Astrocyte (in vitro differentiated cells and primary cell): ENCODE results near the gene NUDT13. TPM values are rescaled to one million over a fixed set of nuclear protein-coding genes. Genes with fewer than 3 reads are reported as not detected.
"Not testable (repeated sequence)": the region's sequence is repeated elsewhere in the genome, so short reads cannot be mapped to it uniquely, and the experiment has no call there.

Source experiments
- DNase-seq: peaks from one replicate; pipeline ENCODE4 v3.0.0-alpha.2; 2010; ENCODE audit warnings: low read depth
- FAIRE-seq: peaks from 2 replicates; lab custom pipeline; 2011; peaks lifted over from hg19 to GRCh38; lab: Jason Lieb, UNC
- H2AFZ ChIP-seq: 2 replicates; pipeline ENCODE4 v1.6.0; 2012; ENCODE audit warnings: low read depth, low read length, inconsistent platforms
- H3K27ac ChIP-seq: 2 replicates; pipeline ENCODE4 v1.5.1; 2011; ENCODE audit warnings: low read depth, low read length, inconsistent platforms
- H3K27me3 ChIP-seq: 2 replicates; pipeline ENCODE4 v1.6.0; 2011; ENCODE audit warnings: low read length, inconsistent platforms; ENCODE audit not compliant: insufficient read depth
- H3K36me3 ChIP-seq: 2 replicates; pipeline ENCODE4 v1.5.1; 2011; ENCODE audit warnings: low read length, inconsistent platforms; ENCODE audit not compliant: insufficient read depth
- H3K4me1 ChIP-seq: 2 replicates; pipeline ENCODE4 v1.5.1; 2011; ENCODE audit warnings: low read length, inconsistent platforms; ENCODE audit not compliant: insufficient read depth
- H3K4me2 ChIP-seq: 2 replicates; pipeline ENCODE4 v1.6.0; 2012; ENCODE audit warnings: low read length, inconsistent platforms
- H3K4me3 ChIP-seq: 2 replicates; pipeline ENCODE4 v1.5.1; 2011; ENCODE audit warnings: low read depth, mild to moderate bottlenecking, low read length, inconsistent platforms; ENCODE audit not compliant: insufficient read depth
- H3K79me2 ChIP-seq: 2 replicates; pipeline ENCODE4 v1.6.0; 2012; ENCODE audit warnings: mild to moderate bottlenecking, low read length, inconsistent platforms; ENCODE audit not compliant: insufficient read depth
- H3K9ac ChIP-seq: 2 replicates; pipeline ENCODE4 v1.6.0; 2012; ENCODE audit warnings: mild to moderate bottlenecking, low read length, inconsistent platforms
- H3K9me3 ChIP-seq: 2 replicates; pipeline ENCODE4 v1.5.1; 2012; ENCODE audit warnings: low read depth, mild to moderate bottlenecking, low read length, inconsistent platforms; ENCODE audit not compliant: insufficient read depth
- H4K20me1 ChIP-seq: 2 replicates; pipeline ENCODE4 v1.6.0; 2012; ENCODE audit warnings: low read length, inconsistent platforms; ENCODE audit not compliant: insufficient read depth
- H3K27ac Mint-ChIP-seq: one replicate; pipeline ENCODE4 v1.8.0; 2021; ENCODE audit warnings: mild to moderate bottlenecking, mixed read lengths; ENCODE audit not compliant: unreplicated experiment
- H3K27me3 Mint-ChIP-seq: one replicate; pipeline ENCODE4 v1.8.0; 2021; ENCODE audit warnings: low read depth, mixed read lengths; ENCODE audit not compliant: unreplicated experiment
- H3K36me3 Mint-ChIP-seq: one replicate; pipeline ENCODE4 v1.8.0; 2021; ENCODE audit warnings: low read depth, mixed read lengths; ENCODE audit not compliant: unreplicated experiment
- H3K4me1 Mint-ChIP-seq: one replicate; pipeline ENCODE4 v1.8.0; 2021; ENCODE audit warnings: low read depth, mixed read lengths; ENCODE audit not compliant: unreplicated experiment
- H3K4me3 Mint-ChIP-seq: one replicate; pipeline ENCODE4 v1.8.0; 2021; ENCODE audit warnings: mild to moderate bottlenecking, moderate library complexity, mixed read lengths; ENCODE audit not compliant: unreplicated experiment
- H3K9me3 Mint-ChIP-seq: one replicate; pipeline ENCODE4 v1.8.0; 2021; ENCODE audit warnings: mild to moderate bottlenecking, mixed read lengths; ENCODE audit not compliant: unreplicated experiment
- CTCF ChIP-seq: IDR thresholded peaks from 2 replicates; pipeline ENCODE4 v1.5.1; 2011; ENCODE audit warnings: low read depth, mild to moderate bottlenecking, inconsistent platforms, low read length, moderate library complexity; ENCODE audit not compliant: insufficient read depth
- EZH2 ChIP-seq: IDR thresholded peaks from 2 replicates; pipeline ENCODE4 v1.6.1; 2012; ENCODE audit warnings: mild to moderate bottlenecking, low read length, inconsistent platforms; ENCODE audit not compliant: insufficient read depth
- total RNA-seq: library from RNA; stranded (reverse); gene quantifications from 2 replicates; pipeline ENCODE4 v1.2.1, GENCODE V29; 2021

Gene NUDT13
- total RNA-seq, 1 donor from 2014 or later = 2.4 TPM

GRCh38 chr10:73139251-73139650 is 29.0 kb downstream of the NUDT13 start:
- TF ChIP-seq CTCF (no peak), EZH2 (no peak)
- FAIRE-seq (no peak), DNase-seq (no peak)
- H3K4me1 ChIP-seq = no peaks in the 10 kb centered on the region
- H2AFZ ChIP-seq = no peak overlapping the region
- H3K4me3 Mint-ChIP-seq = no peak overlapping the region
- H3K27me3 ChIP-seq = no peaks in the 10 kb centered on the region
- no peaks in the 10 kb centered on the region for H3K79me2 ChIP-seq
- H3K36me3 Mint-ChIP-seq = peaks cover 3% of the 10 kb centered on the region
- H3K36me3 ChIP-seq = peaks cover 58% of the 10 kb centered on the region
- H3K9ac ChIP-seq = no peak overlapping the region
- H3K9me3 Mint-ChIP-seq = no peaks in the 10 kb centered on the region
- H4K20me1 ChIP-seq = no peaks in the 10 kb centered on the region
- no peak overlapping the region for H3K4me3 ChIP-seq
- H3K27me3 Mint-ChIP-seq = no peaks in the 10 kb centered on the region
- H3K4me1 Mint-ChIP-seq = no peaks in the 10 kb centered on the region
- H3K4me2 ChIP-seq = no peak overlapping the region
- H3K27ac ChIP-seq = no peak overlapping the region
- H3K9me3 ChIP-seq = no peaks in the 10 kb centered on the region
- no peak overlapping the region for H3K27ac Mint-ChIP-seq

- Histone ChIP-seq H3K27ac (no peak overlapping the region), H3K36me3 (peaks cover 46% of the 10 kb centered on the region), H3K79me2 (no peaks in the 10 kb centered on the region), H4K20me1 (no peaks in the 10 kb centered on the region), H2AFZ (no peak overlapping the region), H3K4me2 (no peak overlapping the region), H3K9me3 (no peaks in the 10 kb centered on the region), H3K27me3 (no peaks in the 10 kb centered on the region), H3K4me3 (no peak overlapping the region), H3K4me1 (no peaks in the 10 kb centered on the region), H3K9ac (no peak overlapping the region)
- FAIRE-seq (no peak), DNase-seq (no peak)
- Mint-ChIP-seq H3K4me1 (no peaks in the 10 kb centered on the region), H3K4me3 (no peak overlapping the region), H3K27me3 (no peaks in the 10 kb centered on the region), H3K9me3 (no peaks in the 10 kb centered on the region), H3K36me3 (peaks cover 3% of the 10 kb centered on the region), H3K27ac (no peak overlapping the region)
- no peak for TF ChIP-seq CTCF
- TF ChIP-seq EZH2 = no peak
Measured at GRCh38 chr10:73141603-73142002, 31.3 kb downstream of the NUDT13 start.

- not testable (repeated sequence) for H3K9ac ChIP-seq, FAIRE-seq, H3K9me3 Mint-ChIP-seq, H3K4me2 ChIP-seq, H3K4me1 ChIP-seq, H3K27ac ChIP-seq, H3K27ac Mint-ChIP-seq, H4K20me1 ChIP-seq, H3K4me3 Mint-ChIP-seq, H3K9me3 ChIP-seq, DNase-seq, H2AFZ ChIP-seq, H3K27me3 ChIP-seq, H3K4me1 Mint-ChIP-seq, H3K27me3 Mint-ChIP-seq, H3K4me3 ChIP-seq
- Histone ChIP-seq H3K79me2 (peaks cover 11% of the 10 kb centered on the region), H3K36me3 (peaks cover 30% of the 10 kb centered on the region)
- peaks cover 14% of the 10 kb centered on the region for H3K36me3 Mint-ChIP-seq
Measured at GRCh38 chr10:73150633-73151413, 40.6 kb downstream of the NUDT13 start.
